PC-3 (cell line): ENCODE measurements around the gene SLC6A18.

ENCODE experiments used
- EZH2 ChIP-seq: fragments of 300-600 bp; sonication (generic); IDR thresholded peaks from one replicate; pipeline ENCODE4 v1.6.1; 2017; ENCODE audit warnings: antibody characterized with exemption, mild to moderate bottlenecking, low read length; ENCODE audit not compliant: unreplicated experiment
- TF ChIP-seq, protein P1 (sequence below): fragments of 300-600 bp; sonication (generic); conservative IDR thresholded peaks from 2 replicates; pipeline ENCODE4 v1.5.1; 2017; ENCODE audit warnings: antibody characterized with exemption, low read depth, mild to moderate bottlenecking, low read length

DNA sequence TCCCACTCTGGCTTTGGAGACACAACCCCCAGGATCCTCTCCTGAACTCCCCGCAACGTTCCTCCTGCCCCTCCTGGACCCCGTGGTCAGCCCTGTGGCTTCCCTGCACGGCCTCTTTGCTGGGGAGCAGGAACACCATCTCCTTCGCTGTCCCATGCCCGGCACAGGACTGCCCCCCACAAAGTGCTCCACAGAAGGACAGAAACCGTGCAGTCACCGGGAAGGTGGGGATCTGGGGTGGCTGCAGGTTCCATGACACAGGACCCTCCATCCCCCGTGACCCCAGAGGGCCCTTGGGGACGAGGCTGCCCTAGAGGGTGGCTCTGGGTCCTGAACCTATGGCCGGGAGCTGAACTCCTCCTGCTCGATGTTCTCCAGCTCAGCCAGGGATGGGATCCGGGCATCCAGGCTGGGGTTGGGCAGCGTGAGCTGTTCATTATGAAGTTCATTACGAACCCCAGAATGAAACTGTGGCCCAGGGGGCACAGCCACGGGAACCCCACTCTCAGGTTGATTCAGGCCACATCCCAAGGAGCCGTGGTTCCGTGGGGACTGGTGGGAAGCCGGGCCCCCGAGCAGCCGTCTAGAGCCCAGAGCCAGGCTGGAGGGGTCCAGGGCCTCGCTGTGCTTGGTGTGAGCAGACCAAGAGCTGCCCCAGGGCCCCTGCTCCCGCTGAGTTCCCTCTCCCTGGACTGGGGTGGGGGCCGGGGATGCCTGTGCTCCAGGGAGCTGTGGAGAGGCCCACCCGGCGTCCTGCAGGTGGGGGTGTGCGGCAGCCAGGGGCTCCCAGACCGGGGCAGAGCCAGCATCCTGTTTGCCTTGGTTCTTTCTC lies 24.5 kb upstream of the SLC6A18 start:
- TF ChIP-seq, protein P1, sequence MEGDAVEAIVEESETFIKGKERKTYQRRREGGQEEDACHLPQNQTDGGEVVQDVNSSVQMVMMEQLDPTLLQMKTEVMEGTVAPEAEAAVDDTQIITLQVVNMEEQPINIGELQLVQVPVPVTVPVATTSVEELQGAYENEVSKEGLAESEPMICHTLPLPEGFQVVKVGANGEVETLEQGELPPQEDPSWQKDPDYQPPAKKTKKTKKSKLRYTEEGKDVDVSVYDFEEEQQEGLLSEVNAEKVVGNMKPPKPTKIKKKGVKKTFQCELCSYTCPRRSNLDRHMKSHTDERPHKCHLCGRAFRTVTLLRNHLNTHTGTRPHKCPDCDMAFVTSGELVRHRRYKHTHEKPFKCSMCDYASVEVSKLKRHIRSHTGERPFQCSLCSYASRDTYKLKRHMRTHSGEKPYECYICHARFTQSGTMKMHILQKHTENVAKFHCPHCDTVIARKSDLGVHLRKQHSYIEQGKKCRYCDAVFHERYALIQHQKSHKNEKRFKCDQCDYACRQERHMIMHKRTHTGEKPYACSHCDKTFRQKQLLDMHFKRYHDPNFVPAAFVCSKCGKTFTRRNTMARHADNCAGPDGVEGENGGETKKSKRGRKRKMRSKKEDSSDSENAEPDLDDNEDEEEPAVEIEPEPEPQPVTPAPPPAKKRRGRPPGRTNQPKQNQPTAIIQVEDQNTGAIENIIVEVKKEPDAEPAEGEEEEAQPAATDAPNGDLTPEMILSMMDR, result no peak
- TF ChIP-seq EZH2, result no peak
